Measurements from ENCODE around the gene ZRANB3. TPM values are rescaled to one million over a fixed set of nuclear protein-coding genes. Genes with fewer than 3 reads are reported as not detected.

Gene ZRANB3
- total RNA-seq, 1 experiment from 2014 or later, result 15.9 TPM

DNA sequence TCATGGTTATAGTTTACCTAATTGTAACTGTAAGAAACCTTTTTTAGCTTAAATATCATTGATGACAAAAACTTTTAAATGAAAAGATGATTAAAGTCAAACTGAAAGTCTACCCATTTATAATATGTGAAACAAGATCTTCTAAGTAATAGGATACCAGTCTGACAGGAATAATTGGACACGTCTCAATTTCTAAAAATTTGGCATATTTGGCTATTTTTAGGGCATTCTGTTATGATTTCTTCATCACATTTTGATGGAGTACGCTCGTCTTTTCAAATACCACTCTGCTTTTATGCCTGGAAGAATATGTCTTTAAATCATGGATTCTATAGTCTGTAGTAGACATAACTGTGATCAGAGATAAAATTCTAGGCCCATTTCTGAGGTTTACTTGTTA is 1.6 kb upstream of the ZRANB3 start (continued):
- TF ChIP-seq, protein P1, sequence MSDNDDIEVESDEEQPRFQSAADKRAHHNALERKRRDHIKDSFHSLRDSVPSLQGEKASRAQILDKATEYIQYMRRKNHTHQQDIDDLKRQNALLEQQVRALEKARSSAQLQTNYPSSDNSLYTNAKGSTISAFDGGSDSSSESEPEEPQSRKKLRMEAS (CRISPR knock-in tag; IDR thresholded peaks at IDR 0.05), result no peak
- TF ChIP-seq KAT7 (CRISPR knock-in tag; IDR thresholded peaks at IDR 0.05; ENCODE audit: borderline replicate concordance), result no peak
- TF ChIP-seq, protein P2, sequence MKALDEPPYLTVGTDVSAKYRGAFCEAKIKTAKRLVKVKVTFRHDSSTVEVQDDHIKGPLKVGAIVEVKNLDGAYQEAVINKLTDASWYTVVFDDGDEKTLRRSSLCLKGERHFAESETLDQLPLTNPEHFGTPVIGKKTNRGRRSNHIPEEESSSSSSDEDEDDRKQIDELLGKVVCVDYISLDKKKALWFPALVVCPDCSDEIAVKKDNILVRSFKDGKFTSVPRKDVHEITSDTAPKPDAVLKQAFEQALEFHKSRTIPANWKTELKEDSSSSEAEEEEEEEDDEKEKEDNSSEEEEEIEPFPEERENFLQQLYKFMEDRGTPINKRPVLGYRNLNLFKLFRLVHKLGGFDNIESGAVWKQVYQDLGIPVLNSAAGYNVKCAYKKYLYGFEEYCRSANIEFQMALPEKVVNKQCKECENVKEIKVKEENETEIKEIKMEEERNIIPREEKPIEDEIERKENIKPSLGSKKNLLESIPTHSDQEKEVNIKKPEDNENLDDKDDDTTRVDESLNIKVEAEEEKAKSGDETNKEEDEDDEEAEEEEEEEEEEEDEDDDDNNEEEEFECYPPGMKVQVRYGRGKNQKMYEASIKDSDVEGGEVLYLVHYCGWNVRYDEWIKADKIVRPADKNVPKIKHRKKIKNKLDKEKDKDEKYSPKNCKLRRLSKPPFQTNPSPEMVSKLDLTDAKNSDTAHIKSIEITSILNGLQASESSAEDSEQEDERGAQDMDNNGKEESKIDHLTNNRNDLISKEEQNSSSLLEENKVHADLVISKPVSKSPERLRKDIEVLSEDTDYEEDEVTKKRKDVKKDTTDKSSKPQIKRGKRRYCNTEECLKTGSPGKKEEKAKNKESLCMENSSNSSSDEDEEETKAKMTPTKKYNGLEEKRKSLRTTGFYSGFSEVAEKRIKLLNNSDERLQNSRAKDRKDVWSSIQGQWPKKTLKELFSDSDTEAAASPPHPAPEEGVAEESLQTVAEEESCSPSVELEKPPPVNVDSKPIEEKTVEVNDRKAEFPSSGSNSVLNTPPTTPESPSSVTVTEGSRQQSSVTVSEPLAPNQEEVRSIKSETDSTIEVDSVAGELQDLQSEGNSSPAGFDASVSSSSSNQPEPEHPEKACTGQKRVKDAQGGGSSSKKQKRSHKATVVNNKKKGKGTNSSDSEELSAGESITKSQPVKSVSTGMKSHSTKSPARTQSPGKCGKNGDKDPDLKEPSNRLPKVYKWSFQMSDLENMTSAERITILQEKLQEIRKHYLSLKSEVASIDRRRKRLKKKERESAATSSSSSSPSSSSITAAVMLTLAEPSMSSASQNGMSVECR (CRISPR knock-in tag; IDR thresholded peaks at IDR 0.05; ENCODE audit: borderline replicate concordance), result no peak
- TF ChIP-seq, protein P3, sequence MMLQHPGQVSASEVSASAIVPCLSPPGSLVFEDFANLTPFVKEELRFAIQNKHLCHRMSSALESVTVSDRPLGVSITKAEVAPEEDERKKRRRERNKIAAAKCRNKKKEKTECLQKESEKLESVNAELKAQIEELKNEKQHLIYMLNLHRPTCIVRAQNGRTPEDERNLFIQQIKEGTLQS (CRISPR knock-in tag; conservative IDR thresholded peaks at IDR 0.05), result no peak

DNA sequence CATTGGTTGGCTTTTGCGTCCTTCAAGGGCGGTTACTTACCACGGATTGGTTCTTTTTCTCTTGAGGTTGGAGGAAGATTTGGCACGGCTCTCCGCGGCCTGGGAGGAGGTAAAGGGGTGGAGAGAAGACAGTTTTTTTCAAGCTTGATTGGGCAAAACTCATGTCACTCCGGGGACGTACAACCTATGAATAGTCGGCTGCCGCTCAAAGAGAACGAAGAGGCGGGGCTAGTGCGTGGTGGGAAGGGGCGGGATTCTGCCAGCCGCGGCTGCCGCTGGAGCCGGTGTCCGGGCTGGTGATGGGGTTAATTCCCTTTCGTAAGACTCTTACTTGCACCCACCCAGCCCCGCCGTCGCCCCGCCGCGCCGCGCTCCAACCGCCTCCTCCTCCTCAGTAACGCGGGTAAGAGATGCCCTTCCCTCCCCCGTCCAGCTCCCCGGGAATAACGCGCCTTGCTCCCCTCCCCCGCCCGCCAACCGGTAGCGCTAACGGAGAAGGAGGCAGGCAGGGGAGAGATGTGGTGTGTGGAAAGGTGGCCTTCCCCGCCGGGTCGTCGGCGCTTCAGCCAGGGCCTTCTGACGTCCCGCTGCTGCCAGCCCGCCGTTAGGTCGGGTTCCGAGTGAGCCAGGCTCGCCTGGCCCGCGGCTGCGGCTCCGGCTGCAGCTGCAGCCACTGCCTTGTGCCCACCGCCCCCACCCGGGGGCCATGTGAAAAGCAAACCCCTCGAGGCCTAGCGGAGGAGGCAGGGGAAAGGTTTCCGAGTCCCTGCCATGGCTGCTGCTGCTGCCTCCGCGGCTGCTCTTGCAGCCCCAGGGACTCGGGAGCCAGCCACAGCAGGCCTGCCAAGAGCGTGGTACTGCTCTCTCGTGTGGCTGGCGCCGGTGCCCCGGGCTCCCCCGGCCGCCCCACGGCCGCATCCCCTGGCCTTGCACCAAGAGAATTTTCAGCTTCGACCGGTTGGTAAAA is 496 bp upstream of the ZRANB3 start, which contains the start of gene R3HDM1:
Gene R3HDM1 (plus strand): TSS at position 254 of the 967 bp plus-strand sequence. CDS start 73,362 bp downstream, outside the sequence.
- no peak within 1 kb of the TSS for H3K4me3 Mint-ChIP-seq
- ATAC-seq, result peak; percentile 89
- H3K9me3 Mint-ChIP-seq, result peaks cover 8% of the 10 kb centered on the region
- H3K27ac Mint-ChIP-seq, result peak within 1 kb of the TSS; percentile 78
- no peaks in the 10 kb centered on the region for H3K27me3 Mint-ChIP-seq (ENCODE audit: low read depth)
- ChIA-PET CTCF (interaction anchor here (0.6 to 1.7 kb wide), 8 partner anchors 21 to 543 kb away, joined by 3 to 10 read pairs (median 4); no protein-coding TSS in a partner anchor), POLR2A (interaction anchor here (0.6 to 0.8 kb wide), 3 partner anchors 12 to 69 kb away, joined by 3 read pairs; no protein-coding TSS in a partner anchor)
- peaks cover 27% of the 10 kb centered on the region for H3K4me1 Mint-ChIP-seq
- peaks cover 17% of the 10 kb centered on the region for H3K36me3 Mint-ChIP-seq
- DNase-seq (ENCODE audit: low spot score), result peak; percentile 95
- TF ChIP-seq, protein P4, sequence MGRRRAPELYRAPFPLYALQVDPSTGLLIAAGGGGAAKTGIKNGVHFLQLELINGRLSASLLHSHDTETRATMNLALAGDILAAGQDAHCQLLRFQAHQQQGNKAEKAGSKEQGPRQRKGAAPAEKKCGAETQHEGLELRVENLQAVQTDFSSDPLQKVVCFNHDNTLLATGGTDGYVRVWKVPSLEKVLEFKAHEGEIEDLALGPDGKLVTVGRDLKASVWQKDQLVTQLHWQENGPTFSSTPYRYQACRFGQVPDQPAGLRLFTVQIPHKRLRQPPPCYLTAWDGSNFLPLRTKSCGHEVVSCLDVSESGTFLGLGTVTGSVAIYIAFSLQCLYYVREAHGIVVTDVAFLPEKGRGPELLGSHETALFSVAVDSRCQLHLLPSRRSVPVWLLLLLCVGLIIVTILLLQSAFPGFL (CRISPR knock-in tag; IDR thresholded peaks at IDR 0.05; ENCODE audit: borderline replicate concordance), result no peak
- TF ChIP-seq ZNF232 (CRISPR knock-in tag; IDR thresholded peaks at IDR 0.05), result no peak
- peak; percentile 88; the same call in 1 of the 2 replicates for TF ChIP-seq FOXP1 (CRISPR knock-in tag; IDR thresholded peaks at IDR 0.05; ENCODE audit: borderline replicate concordance)
- TF ChIP-seq GRHL2 (CRISPR knock-in tag; IDR thresholded peaks at IDR 0.05; ENCODE audit: insufficient replicate concordance, severe bottlenecking), result no peak
- no peak for TF ChIP-seq ZNF396 (CRISPR knock-in tag; IDR thresholded peaks at IDR 0.05; ENCODE audit: borderline replicate concordance)
- TF ChIP-seq, protein P5, sequence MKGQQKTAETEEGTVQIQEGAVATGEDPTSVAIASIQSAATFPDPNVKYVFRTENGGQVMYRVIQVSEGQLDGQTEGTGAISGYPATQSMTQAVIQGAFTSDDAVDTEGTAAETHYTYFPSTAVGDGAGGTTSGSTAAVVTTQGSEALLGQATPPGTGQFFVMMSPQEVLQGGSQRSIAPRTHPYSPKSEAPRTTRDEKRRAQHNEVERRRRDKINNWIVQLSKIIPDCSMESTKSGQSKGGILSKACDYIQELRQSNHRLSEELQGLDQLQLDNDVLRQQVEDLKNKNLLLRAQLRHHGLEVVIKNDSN (CRISPR knock-in tag; IDR thresholded peaks at IDR 0.05), result peak; percentile 36; the same call in 1 of the 2 replicates
- no peak for TF ChIP-seq CREB1 (CRISPR knock-in tag; IDR thresholded peaks at IDR 0.05)
- peak; percentile 79 for TF ChIP-seq NFYB (CRISPR knock-in tag; conservative IDR thresholded peaks at IDR 0.05; ENCODE audit: low read depth)
- TF ChIP-seq ZNF317 (CRISPR knock-in tag; IDR thresholded peaks at IDR 0.05; ENCODE audit: borderline replicate concordance, low read depth), result no peak
- TF ChIP-seq NFATC4 (CRISPR knock-in tag; IDR thresholded peaks at IDR 0.05), result no peak
- no peak for TF ChIP-seq SOX15 (CRISPR knock-in tag; IDR thresholded peaks at IDR 0.05)
- TF ChIP-seq CREM (CRISPR knock-in tag; IDR thresholded peaks at IDR 0.05), result no peak
- TF ChIP-seq, protein P6, sequence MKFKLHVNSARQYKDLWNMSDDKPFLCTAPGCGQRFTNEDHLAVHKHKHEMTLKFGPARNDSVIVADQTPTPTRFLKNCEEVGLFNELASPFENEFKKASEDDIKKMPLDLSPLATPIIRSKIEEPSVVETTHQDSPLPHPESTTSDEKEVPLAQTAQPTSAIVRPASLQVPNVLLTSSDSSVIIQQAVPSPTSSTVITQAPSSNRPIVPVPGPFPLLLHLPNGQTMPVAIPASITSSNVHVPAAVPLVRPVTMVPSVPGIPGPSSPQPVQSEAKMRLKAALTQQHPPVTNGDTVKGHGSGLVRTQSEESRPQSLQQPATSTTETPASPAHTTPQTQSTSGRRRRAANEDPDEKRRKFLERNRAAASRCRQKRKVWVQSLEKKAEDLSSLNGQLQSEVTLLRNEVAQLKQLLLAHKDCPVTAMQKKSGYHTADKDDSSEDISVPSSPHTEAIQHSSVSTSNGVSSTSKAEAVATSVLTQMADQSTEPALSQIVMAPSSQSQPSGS (CRISPR knock-in tag; IDR thresholded peaks at IDR 0.05; ENCODE audit: borderline replicate concordance, low read depth), result no peak
- TF ChIP-seq RORB (CRISPR knock-in tag; IDR thresholded peaks at IDR 0.05), result no peak
- TF ChIP-seq, protein P7, sequence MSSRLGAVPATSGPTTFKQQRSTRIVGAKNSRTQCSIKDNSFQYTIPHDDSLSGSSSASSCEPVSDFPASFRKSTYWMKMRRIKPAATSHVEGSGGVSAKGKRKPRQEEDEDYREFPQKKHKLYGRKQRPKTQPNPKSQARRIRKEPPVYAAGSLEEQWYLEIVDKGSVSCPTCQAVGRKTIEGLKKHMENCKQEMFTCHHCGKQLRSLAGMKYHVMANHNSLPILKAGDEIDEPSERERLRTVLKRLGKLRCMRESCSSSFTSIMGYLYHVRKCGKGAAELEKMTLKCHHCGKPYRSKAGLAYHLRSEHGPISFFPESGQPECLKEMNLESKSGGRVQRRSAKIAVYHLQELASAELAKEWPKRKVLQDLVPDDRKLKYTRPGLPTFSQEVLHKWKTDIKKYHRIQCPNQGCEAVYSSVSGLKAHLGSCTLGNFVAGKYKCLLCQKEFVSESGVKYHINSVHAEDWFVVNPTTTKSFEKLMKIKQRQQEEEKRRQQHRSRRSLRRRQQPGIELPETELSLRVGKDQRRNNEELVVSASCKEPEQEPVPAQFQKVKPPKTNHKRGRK (CRISPR knock-in tag; IDR thresholded peaks at IDR 0.05; ENCODE audit: borderline replicate concordance), result no peak
- no peak for TF ChIP-seq ZNF416 (CRISPR knock-in tag; IDR thresholded peaks at IDR 0.05)
- TF ChIP-seq, protein P3 (CRISPR knock-in tag; conservative IDR thresholded peaks at IDR 0.05), result no peak
- TF ChIP-seq, protein P1 (CRISPR knock-in tag; IDR thresholded peaks at IDR 0.05), result no peak
- no peak; the same call in 1 of the 2 replicates for TF ChIP-seq TEAD4 (CRISPR knock-in tag; IDR thresholded peaks at IDR 0.05)
- no peak for TF ChIP-seq TP53 (CRISPR knock-in tag; IDR thresholded peaks at IDR 0.05)
- TF ChIP-seq ZNF671 (CRISPR knock-in tag; IDR thresholded peaks at IDR 0.05), result no peak
